NCI-H69 (cell line): ENCODE results near the gene CSK.

Experiments used
- DNase-seq: peaks from one replicate; lab custom pipeline; 2025; lab: John Stamatoyannopoulos, UW

CSK gene

GRCh38 chr15:74826364-74826819 is 44.5 kb downstream of the CSK start, which contains the start of gene CPLX3:
TSS of gene CPLX3 (plus strand) at chr15:74826627. CDS start at chr15:74826704, 77 bp downstream.
- DNase-seq = peak; percentile 14

- no peak for DNase-seq
These were observed 45.0 kb downstream of the CSK start for GRCh38 chr15:74826921-74827320.

- DNase-seq = no peak
These were observed 45.7 kb downstream of the CSK start for GRCh38 chr15:74827614-74828013.

- DNase-seq = peak; percentile 66
These were observed 47.0 kb downstream of the CSK start for GRCh38 chr15:74828835-74829234.

- DNase-seq = no peak
These were observed 47.6 kb downstream of the CSK start for GRCh38 chr15:74829486-74829885.

GRCh38 chr15:74829991-74830390 is 48.1 kb downstream of the CSK start:
- no peak for DNase-seq

GRCh38 chr15:74830868-74831267 is 49.0 kb downstream of the CSK start:
- peak; percentile 14 for DNase-seq

GRCh38 chr15:74831813-74832495 is 50.1 kb downstream of the CSK start:
- DNase-seq = no peak

GRCh38 chr15:74832826-74833225 is 50.9 kb downstream of the CSK start:
- DNase-seq = no peak

GRCh38 chr15:74833376-74834107 is 51.7 kb downstream of the CSK start:
- peak; percentile 24 for DNase-seq

GRCh38 chr15:74835312-74835823 is 53.5 kb downstream of the CSK start:
- peak; percentile 57 for DNase-seq

GRCh38 chr15:74836846-74837245 is 55.0 kb downstream of the CSK start:
- no peak for DNase-seq

- DNase-seq = no peak
These were observed 55.7 kb downstream of the CSK start for GRCh38 chr15:74837482-74838136.

GRCh38 chr15:74838137-74838516 is 56.2 kb downstream of the CSK start:
- DNase-seq = no peak

- no peak for DNase-seq
These were observed 57.1 kb downstream of the CSK start for GRCh38 chr15:74838746-74839525.

GRCh38 chr15:74839526-74840395 is 57.9 kb downstream of the CSK start:
- no peak for DNase-seq

- DNase-seq = no peak
These were observed 59.2 kb downstream of the CSK start for GRCh38 chr15:74840851-74841775.

GRCh38 chr15:74841891-74842373 is 60.1 kb downstream of the CSK start:
- DNase-seq = no peak

GRCh38 chr15:74842581-74843444 is 60.9 kb downstream of the CSK start, which contains the start of gene ULK3:
TSS of gene ULK3 (minus strand) at chr15:74843156. CDS start at chr15:74843105, 51 bp downstream.
- DNase-seq = peak; percentile 90
